GM12891 (cell line): ENCODE results near the gene AP1B1.

Source experiments
- POLR2A ChIP-seq: IDR thresholded peaks from 2 replicates; pipeline ENCODE4 v1.6.1; 2011; ENCODE audit warnings: low read depth, low read length, control low read depth
- POLR2AphosphoS5 ChIP-seq: IDR thresholded peaks from 2 replicates; pipeline ENCODE4 v1.6.1; 2011; ENCODE audit warnings: low read depth, low read length, control low read depth
- POU2F2 ChIP-seq: IDR thresholded peaks from 2 replicates; pipeline ENCODE4 v1.6.1; 2011; ENCODE audit warnings: low read depth, mild to moderate bottlenecking, control low read depth, low read length, moderate library complexity
- SPI1 ChIP-seq: IDR thresholded peaks from 2 replicates; pipeline ENCODE4 v1.6.1; 2011; ENCODE audit warnings: low read depth, low read length, control low read depth
- TAF1 ChIP-seq: IDR thresholded peaks from 2 replicates; pipeline ENCODE4 v1.6.1; 2011; ENCODE audit warnings: low read depth, low read length, control low read depth

- no peak for TF ChIP-seq POLR2AphosphoS5
- no peak for TF ChIP-seq POLR2A
- no peak for TF ChIP-seq TAF1
- no peak for TF ChIP-seq SPI1
- TF ChIP-seq POU2F2 = no peak
These were observed 3.2 kb upstream of the AP1B1 start for GRCh38 chr22:29391546-29391945.
